Measurements from ENCODE around the gene NPDC1. TPM values are rescaled to one million over a fixed set of nuclear protein-coding genes. Genes with fewer than 3 reads are reported as not detected.

The NPDC1 gene
- total and polyA plus RNA-seq, 11 donors, result 38.4 to 114 (median 55.1) TPM

DNA sequence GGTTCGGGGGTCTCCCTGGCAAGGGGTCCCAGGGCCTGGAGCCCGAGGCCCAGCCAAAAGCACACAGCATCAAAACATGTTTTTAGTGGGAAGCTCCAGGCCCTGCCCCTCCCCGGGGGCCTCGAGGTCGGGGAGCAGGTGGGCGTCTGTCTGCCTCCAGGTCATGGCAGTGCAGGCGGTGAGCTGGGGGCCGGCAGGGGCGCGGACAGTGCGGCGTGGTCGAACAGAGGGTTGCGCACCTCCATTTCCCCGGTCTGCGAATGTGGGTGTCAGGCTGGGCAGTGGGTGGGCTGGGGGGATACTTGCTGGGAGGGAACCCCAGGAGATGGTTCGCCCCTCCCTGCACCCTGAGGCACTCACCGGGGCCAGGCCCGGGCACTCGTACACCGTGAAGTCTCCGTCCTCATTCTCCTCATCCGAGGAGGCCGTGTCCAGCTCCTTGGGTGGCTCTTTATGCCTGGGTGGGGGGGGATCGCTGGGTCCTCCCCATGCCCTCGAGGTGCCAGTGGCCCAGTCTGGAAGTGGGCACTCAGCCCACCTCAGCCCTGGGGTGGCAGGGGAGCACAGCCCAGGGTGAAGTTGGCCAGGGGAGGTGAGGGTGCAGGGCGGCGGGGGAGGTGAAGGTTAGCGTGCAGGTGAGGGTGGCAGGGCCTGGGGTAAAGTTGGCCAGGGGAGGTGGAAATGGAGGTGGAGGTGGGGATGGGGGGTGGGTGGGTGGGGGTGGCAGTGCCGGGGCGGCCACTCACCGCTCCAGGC is 6.2 kb downstream of the NPDC1 start:
- TF ChIP-seq, protein P1, sequence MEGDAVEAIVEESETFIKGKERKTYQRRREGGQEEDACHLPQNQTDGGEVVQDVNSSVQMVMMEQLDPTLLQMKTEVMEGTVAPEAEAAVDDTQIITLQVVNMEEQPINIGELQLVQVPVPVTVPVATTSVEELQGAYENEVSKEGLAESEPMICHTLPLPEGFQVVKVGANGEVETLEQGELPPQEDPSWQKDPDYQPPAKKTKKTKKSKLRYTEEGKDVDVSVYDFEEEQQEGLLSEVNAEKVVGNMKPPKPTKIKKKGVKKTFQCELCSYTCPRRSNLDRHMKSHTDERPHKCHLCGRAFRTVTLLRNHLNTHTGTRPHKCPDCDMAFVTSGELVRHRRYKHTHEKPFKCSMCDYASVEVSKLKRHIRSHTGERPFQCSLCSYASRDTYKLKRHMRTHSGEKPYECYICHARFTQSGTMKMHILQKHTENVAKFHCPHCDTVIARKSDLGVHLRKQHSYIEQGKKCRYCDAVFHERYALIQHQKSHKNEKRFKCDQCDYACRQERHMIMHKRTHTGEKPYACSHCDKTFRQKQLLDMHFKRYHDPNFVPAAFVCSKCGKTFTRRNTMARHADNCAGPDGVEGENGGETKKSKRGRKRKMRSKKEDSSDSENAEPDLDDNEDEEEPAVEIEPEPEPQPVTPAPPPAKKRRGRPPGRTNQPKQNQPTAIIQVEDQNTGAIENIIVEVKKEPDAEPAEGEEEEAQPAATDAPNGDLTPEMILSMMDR (IDR thresholded peaks at IDR 0.05), result no peak
- no peak for TF ChIP-seq POLR2A (IDR thresholded peaks at IDR 0.05)
- peaks cover 0 to 49% (median 38%) of the 10 kb centered on the region in 9 donors for H3K36me3 ChIP-seq
- DNase-seq, result no peak
- H3K9me3 ChIP-seq, result no peaks in the 10 kb centered on the region
- 93 to 96% (median 94%) methylated on average over 29 to 32 of the region's 32 CpGs for WGBS, 4 donors
- H3K4me1 ChIP-seq, result peaks cover 0 to 47% (median 31%) of the 10 kb centered on the region in 12 donors
- no peak overlapping the region for H3K4me3 ChIP-seq
- intact Hi-C loops (cut with DNase I), result loop anchor here in 3 of 10 donors (5.0 to 10.0 kb wide), 3 partner anchors 92 to 195 kb away; partner anchors contain the start of genes PHPT1 (in 3 of the 3), AJM1 (in 2 of the 3) and C8G (in 1 of the 3)
- no peak overlapping the region for H3K27ac ChIP-seq
- ATAC-seq, result no peak
- H3K27me3 ChIP-seq, result peaks cover 0 to 5% (median 0%) of the 10 kb centered on the region in 9 donors

DNA sequence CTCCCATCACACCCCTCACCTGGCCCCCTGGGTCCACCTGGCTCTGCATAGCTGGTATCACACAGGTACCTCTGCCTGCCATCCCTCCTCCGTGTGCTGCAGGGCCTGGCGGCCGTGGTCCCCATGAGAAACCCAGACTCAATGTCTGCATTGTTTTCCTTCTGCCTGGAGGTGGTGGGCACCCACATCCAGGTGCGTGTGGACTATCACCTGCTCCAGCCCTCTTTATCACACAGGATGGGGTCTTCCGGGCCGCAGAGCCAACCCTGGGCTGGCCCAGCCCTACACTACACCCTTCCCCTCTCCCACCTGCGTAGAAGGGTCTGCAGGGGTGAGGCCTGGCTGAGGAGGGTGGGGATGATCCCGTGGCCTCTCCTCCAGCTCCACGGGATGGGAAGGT is 7.1 kb downstream of the NPDC1 start:
- no peak for DNase-seq
- Histone ChIP-seq H3K4me3 (no peak overlapping the region), H3K9me3 (no peaks in the 10 kb centered on the region), H3K4me1 (peaks cover 2 to 44% (median 26%) of the 10 kb centered on the region in 12 donors), H3K27me3 (peaks cover 0 to 3% (median 0%) of the 10 kb centered on the region in 9 donors), H3K27ac (no peak overlapping the region), H3K36me3 (peaks cover 0 to 49% (median 38%) of the 10 kb centered on the region in 9 donors)
- no peak for ATAC-seq
- TF ChIP-seq, protein P1 (IDR thresholded peaks at IDR 0.05), result no peak
- TF ChIP-seq POLR2A (IDR thresholded peaks at IDR 0.05), result no peak
- intact Hi-C loops (cut with DNase I), result loop anchor here in 3 of 10 donors (5.0 to 10.0 kb wide), 3 partner anchors 92 to 194 kb away; partner anchors contain the start of genes PHPT1 (in 3 of the 3), AJM1 (in 2 of the 3) and C8G (in 1 of the 3)
- 88 to 94% (median 90%) methylated on average over 8 to 9 of the region's 9 CpGs for WGBS, 4 donors

DNA sequence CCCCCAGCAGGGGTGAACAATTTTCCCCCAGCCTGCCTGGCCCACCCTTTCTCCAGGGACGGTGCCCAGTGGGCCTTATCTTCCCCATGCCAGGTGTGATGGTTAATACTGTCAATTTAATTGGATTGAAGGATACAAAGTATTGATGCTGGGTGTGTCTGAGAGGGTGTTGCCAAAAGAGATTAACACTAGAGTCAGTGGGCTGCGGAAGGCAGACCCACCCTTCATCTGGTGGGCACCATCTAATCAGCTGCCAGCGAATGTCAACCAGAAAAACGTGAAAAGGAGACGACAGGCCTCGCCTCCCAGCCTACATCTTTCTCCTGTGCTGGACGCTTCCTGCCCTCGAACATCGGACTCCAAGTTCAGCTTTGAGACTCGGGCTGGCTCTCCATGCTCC is 8.5 kb downstream of the NPDC1 start:
- intact Hi-C loops (cut with DNase I), result loop anchor here in 4 of 10 donors (2.0 to 10.0 kb wide), 4 partner anchors 90 to 193 kb away; partner anchors contain the start of genes PHPT1 (in 3 of the 4), AJM1 (in 2 of the 4) and C8G (in 1 of the 4)
- 83 to 94% (median 88%) methylated on average over 10 of the region's 10 CpGs for WGBS, 4 donors
- H3K27me3 ChIP-seq, result no peaks in the 10 kb centered on the region
- peaks cover 0 to 49% (median 38%) of the 10 kb centered on the region in 9 donors for H3K36me3 ChIP-seq
- no peak for DNase-seq
- no peak for ATAC-seq
- no peak overlapping the region for H3K4me3 ChIP-seq
- H3K9me3 ChIP-seq, result no peaks in the 10 kb centered on the region
- no peak overlapping the region for H3K27ac ChIP-seq
- H3K4me1 ChIP-seq, result peaks cover 0 to 33% (median 18%) of the 10 kb centered on the region in 12 donors
- TF ChIP-seq POLR2A (IDR thresholded peaks at IDR 0.05), result no peak
- TF ChIP-seq, protein P1 (IDR thresholded peaks at IDR 0.05), result no peak

DNA sequence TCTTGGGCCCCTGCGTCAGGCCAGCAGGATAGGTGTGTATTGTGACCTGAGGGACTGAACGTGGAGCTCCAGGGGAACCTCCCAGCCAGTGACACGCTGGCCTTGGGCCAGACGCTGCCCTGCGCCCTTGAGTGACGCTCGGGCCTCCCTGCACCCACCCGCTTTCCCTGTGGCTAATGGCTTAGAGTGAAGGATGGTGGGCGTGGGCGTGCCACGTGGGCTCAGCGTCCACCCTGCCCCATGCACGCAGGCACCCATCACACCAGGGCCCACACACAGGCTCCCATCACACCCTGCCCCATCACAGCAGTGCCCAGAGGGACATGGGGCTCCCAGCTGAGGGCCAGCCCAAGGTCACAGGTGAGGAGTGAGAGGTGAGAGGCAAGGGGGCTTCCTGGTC is 8.9 kb downstream of the NPDC1 start:
- H3K4me1 ChIP-seq, result peaks cover 0 to 37% (median 17%) of the 10 kb centered on the region in 12 donors
- DNase-seq (no peak), ATAC-seq (no peak)
- intact Hi-C loops (cut with DNase I), result loop anchor here in 4 of 10 donors (2.0 to 10.0 kb wide), 4 partner anchors 90 to 192 kb away; partner anchors contain the start of genes PHPT1 (in 3 of the 4), AJM1 (in 2 of the 4) and C8G (in 1 of the 4)
- H3K27ac ChIP-seq, result no peak overlapping the region
- WGBS, 4 donors, result 74 to 81% (median 80%) methylated on average over 12 to 13 of the region's 13 CpGs
- H3K36me3 ChIP-seq, result peaks cover 0 to 48% (median 36%) of the 10 kb centered on the region in 9 donors
- TF ChIP-seq POLR2A (IDR thresholded peaks at IDR 0.05), result no peak
- TF ChIP-seq, protein P1 (IDR thresholded peaks at IDR 0.05), result no peak
- H3K4me3 ChIP-seq, result no peak overlapping the region
- H3K27me3 ChIP-seq, result no peaks in the 10 kb centered on the region
- no peaks in the 10 kb centered on the region for H3K9me3 ChIP-seq
